Spleen (tissue), 7 donors: ENCODE measurements around the gene PRSS12.

Source experiments
- POLR2A ChIP-seq, 3 donors: fragments of 450-650 bp; IDR thresholded peaks; one replicate each; pipeline ENCODE4 v1.5.1; 2017; ENCODE audit warnings: antibody characterized with exemption in 3 of 3, mild to moderate bottlenecking in 1 of 3
- TF ChIP-seq, protein P1 (sequence below), 11 experiments: fragments of 200-600 bp in 7 of 11; fragments of 450-650 bp in 4 of 11; sonication (generic) in 4 of 11; IDR thresholded peaks in 8 of 11; conservative IDR thresholded peaks in 3 of 11; 1 replicate in 7 of 11; 2 replicates in 4 of 11; pipeline versions ENCODE4 v1.4.0 to v1.8.0; 2016 to 2021; ENCODE audit warnings: antibody characterized with exemption in 11 of 11, inconsistent platforms in 4 of 11, mild to moderate bottlenecking in 1 of 11
- donor health status: DM: no; HTN: no; CAD: no; lungs with moderate emphysema.
- donor health status: DM: no; HTN: no; CAD: no.
- donor health status: DM: no; HTN: no; CAD: no.

DNA sequence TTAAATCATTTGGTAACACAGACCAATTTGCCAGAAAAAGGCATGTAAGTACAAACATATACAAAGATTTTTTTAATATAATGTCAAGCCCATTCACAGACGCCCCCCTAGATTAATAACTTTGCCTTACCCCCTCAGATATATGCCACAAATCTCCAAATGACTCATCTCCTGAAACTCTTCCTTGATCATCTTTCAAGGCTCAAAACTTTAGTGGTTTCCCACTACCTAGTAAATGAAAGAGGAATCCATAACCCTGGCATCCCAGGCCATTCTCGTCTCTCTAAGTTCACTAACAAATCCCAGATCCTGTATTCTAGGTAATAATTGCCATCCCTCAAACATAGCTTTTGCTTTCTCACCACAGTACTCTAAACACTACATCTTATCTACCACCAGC is 61.9 kb downstream of the PRSS12 start:
- no peak for TF ChIP-seq POLR2A (IDR thresholded peaks at IDR 0.05)
- TF ChIP-seq, protein P1, sequence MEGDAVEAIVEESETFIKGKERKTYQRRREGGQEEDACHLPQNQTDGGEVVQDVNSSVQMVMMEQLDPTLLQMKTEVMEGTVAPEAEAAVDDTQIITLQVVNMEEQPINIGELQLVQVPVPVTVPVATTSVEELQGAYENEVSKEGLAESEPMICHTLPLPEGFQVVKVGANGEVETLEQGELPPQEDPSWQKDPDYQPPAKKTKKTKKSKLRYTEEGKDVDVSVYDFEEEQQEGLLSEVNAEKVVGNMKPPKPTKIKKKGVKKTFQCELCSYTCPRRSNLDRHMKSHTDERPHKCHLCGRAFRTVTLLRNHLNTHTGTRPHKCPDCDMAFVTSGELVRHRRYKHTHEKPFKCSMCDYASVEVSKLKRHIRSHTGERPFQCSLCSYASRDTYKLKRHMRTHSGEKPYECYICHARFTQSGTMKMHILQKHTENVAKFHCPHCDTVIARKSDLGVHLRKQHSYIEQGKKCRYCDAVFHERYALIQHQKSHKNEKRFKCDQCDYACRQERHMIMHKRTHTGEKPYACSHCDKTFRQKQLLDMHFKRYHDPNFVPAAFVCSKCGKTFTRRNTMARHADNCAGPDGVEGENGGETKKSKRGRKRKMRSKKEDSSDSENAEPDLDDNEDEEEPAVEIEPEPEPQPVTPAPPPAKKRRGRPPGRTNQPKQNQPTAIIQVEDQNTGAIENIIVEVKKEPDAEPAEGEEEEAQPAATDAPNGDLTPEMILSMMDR (IDR thresholded peaks at IDR 0.05 in 8 of 11, conservative IDR thresholded peaks at IDR 0.05 in 3 of 11) = no peak
